ENCODE measurements around the gene NSUN6.

Gene NSUN6

DNA sequence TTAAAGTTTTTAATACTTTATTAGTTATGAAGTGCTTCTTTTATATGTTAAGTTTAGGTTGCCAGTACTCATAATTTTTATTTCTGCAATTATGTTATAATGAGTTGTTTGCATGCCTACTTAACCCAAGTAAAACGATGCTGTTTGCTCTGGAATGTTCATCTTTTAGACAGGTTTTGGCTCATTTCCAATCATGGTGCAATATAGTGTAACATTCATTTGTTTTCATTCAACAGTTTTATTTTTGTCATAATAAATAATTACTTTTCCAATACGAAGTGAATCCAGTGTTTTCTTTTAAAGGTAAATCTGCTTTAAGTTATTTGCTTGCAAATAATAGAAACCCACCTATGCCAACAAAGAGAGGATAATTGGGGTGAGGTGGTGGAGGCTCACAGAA is 30.0 kb upstream of the NSUN6 start:
- POLR2A ChIA-PET = no interaction called here

GRCh38 chr10:18680754-18681153 is 29.4 kb upstream of the NSUN6 start:
- CTCF ChIA-PET = no interaction called here
- POLR2A ChIA-PET = no interaction called here
- TF ChIP-seq ELF4 (IDR thresholded peaks at IDR 0.05) = no peak
- TF ChIP-seq FOXM1 (IDR thresholded peaks at IDR 0.05; ENCODE audit: borderline replicate concordance) = no peak
- no peak for TF ChIP-seq CTBP1 (IDR thresholded peaks at IDR 0.05; ENCODE audit: borderline replicate concordance)
- TF ChIP-seq BHLHE40 (IDR thresholded peaks at IDR 0.05; ENCODE audit: borderline replicate concordance) = no peak
- TF ChIP-seq FOXA1 (IDR thresholded peaks at IDR 0.05) = no peak
- TF ChIP-seq SUZ12 (IDR thresholded peaks at IDR 0.05) = no peak
- TF ChIP-seq SP1 (IDR thresholded peaks at IDR 0.05) = no peak
- DNase-seq (ENCODE audit: extremely low spot score) = no peak

More for the DNA sequence above, 30.0 kb upstream of the NSUN6 start:
- CTCF ChIA-PET = no interaction called here
- no peak for DNase-seq (ENCODE audit: extremely low spot score)
- TF ChIP-seq TARDBP (IDR thresholded peaks at IDR 0.05) (no peak), NFRKB (IDR thresholded peaks at IDR 0.05) (no peak), FOXM1 (IDR thresholded peaks at IDR 0.05; ENCODE audit: borderline replicate concordance) (no peak), HDGF (IDR thresholded peaks at IDR 0.05; ENCODE audit: borderline replicate concordance) (no peak), SP1 (IDR thresholded peaks at IDR 0.05) (no peak), BHLHE40 (IDR thresholded peaks at IDR 0.05; ENCODE audit: borderline replicate concordance) (no peak), ARNT (IDR thresholded peaks at IDR 0.05) (no peak), FOXA1 (IDR thresholded peaks at IDR 0.05) (no peak), L3MBTL2 (conservative IDR thresholded peaks at IDR 0.05) (no peak), ELF4 (IDR thresholded peaks at IDR 0.05) (no peak), FOXK2 (IDR thresholded peaks at IDR 0.05) (no peak), PKNOX1 (IDR thresholded peaks at IDR 0.05) (no peak), SUZ12 (IDR thresholded peaks at IDR 0.05) (no peak)

- ChIA-PET CTCF (no interaction called here), POLR2A (no interaction called here)
- TF ChIP-seq BHLHE40 (IDR thresholded peaks at IDR 0.05; ENCODE audit: borderline replicate concordance) = no peak
- TF ChIP-seq CTBP1 (IDR thresholded peaks at IDR 0.05; ENCODE audit: borderline replicate concordance) = no peak
- TF ChIP-seq PKNOX1 (IDR thresholded peaks at IDR 0.05) = no peak
- no peak for DNase-seq (ENCODE audit: extremely low spot score)
Observed at GRCh38 chr10:18675086-18675801, 23.9 kb upstream of the NSUN6 start.

DNA sequence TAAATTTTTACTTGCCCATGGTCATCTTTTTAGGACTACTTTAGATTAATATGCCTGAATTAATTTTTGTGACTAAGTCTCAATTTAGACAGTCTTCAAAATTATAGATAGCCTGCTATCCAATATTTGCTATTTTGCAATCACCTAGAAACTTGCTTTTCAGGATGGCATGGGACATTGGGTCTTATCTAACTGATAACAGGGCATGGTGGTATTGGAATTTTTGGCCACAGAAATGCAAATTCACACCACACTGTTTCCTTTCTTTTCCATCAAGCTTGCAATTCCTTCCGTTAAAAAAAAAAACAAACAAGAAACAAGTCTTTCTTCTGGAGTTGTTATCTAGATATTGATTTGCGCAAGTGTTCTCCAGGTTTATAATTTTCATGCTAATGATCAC is 16.6 kb upstream of the NSUN6 start:
- CTCF ChIA-PET = no interaction called here
- POLR2A ChIA-PET = no interaction called here

DNA sequence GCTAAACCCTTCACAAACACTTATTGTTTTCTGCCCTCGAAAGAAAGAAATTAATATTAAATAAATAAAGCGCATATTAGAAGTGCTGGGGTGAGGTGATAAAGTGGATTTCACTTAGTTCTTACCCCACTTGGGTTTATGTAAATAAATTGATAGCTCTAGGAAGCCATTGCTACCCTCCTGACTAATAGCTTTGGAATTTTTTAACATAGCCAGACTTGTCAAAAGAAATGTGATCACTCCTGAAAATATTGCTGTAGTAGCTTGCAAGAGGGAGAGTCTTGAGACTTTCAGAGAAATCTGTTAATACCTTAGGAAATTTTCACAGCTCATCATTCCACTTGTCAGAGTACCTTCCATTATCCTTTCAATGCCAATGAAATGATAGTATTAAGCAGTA is 15.4 kb upstream of the NSUN6 start:
- POLR2A ChIA-PET = interaction anchor here (1.1 kb wide), 2 partner anchors 8 to 15 kb away, joined by 3 read pairs; partner anchors contain the start of gene NSUN6
- TF ChIP-seq FOXM1 (IDR thresholded peaks at IDR 0.05; ENCODE audit: borderline replicate concordance) = no peak
- TF ChIP-seq SP1 (IDR thresholded peaks at IDR 0.05) = no peak
- no peak for DNase-seq (ENCODE audit: extremely low spot score)
- CTCF ChIA-PET = no interaction called here

More for the DNA sequence above, 16.6 kb upstream of the NSUN6 start:
- DNase-seq (ENCODE audit: extremely low spot score) = no peak
- TF ChIP-seq NFRKB (IDR thresholded peaks at IDR 0.05) (no peak), ZNF384 (IDR thresholded peaks at IDR 0.05) (no peak), SP1 (IDR thresholded peaks at IDR 0.05) (no peak), CTBP1 (IDR thresholded peaks at IDR 0.05; ENCODE audit: borderline replicate concordance) (no peak)

DNA sequence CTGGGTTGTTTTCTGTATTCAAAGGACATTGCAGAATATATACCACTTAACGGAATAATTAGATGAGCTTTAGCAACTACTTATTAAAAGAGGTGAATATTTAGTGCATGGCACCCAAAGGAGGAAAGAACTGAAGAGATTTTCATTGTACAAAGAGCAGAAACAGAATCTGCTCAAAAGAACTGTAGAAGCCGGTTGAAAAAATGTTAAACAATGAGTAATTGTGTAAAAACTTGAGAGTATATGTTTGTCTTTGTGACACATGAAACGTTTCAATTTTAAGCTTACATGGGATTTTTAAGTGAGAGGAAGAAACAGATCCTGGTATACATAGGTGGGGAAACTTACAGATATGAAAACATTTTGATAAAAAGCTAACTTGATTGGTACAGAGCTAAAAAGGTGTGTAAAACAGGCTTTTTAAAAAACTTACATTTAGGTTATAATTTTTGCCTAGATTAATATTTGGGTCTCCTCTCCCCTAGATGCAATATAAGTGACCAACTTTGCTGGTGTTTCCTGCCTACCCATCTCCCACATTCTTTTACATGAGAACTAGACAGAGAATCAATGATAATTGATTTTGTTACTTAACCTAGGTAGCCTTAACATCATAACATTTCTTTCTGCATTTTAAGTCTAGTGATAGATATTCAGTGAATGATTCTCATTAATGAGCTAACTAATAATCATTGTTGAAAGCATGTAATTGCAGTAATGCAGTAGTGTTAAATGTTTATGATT is 14.6 kb upstream of the NSUN6 start:
- ChIA-PET POLR2A (interaction anchor here (0.6 to 1.1 kb wide), 2 partner anchors 15 to 1365 kb away, joined by 3 to 4 read pairs; partner anchors contain the start of gene NSUN6), CTCF (no interaction called here)
- TF ChIP-seq ELF4 (IDR thresholded peaks at IDR 0.05) (no peak), BHLHE40 (IDR thresholded peaks at IDR 0.05; ENCODE audit: borderline replicate concordance) (no peak), HDGF (IDR thresholded peaks at IDR 0.05; ENCODE audit: borderline replicate concordance) (no peak), LEF1 (IDR thresholded peaks at IDR 0.05; ENCODE audit: borderline replicate concordance) (no peak), CTBP1 (IDR thresholded peaks at IDR 0.05; ENCODE audit: borderline replicate concordance) (no peak), ZNF384 (IDR thresholded peaks at IDR 0.05) (no peak)
- no peak for DNase-seq (ENCODE audit: extremely low spot score)

GRCh38 chr10:18664841-18665478 is 13.6 kb upstream of the NSUN6 start:
- no peak for DNase-seq (ENCODE audit: extremely low spot score)
- ChIA-PET CTCF (no interaction called here), POLR2A (interaction anchor here (0.6 kb wide), 1 partner anchor 1364 kb away, joined by 4 read pairs; no protein-coding TSS in a partner anchor)
- TF ChIP-seq CTBP1 (IDR thresholded peaks at IDR 0.05; ENCODE audit: borderline replicate concordance) (no peak), FOXA1 (IDR thresholded peaks at IDR 0.05) (no peak), SUZ12 (IDR thresholded peaks at IDR 0.05) (no peak), PKNOX1 (IDR thresholded peaks at IDR 0.05) (no peak), L3MBTL2 (conservative IDR thresholded peaks at IDR 0.05) (no peak), HDGF (IDR thresholded peaks at IDR 0.05; ENCODE audit: borderline replicate concordance) (no peak), ARNT (IDR thresholded peaks at IDR 0.05) (no peak), ELF4 (IDR thresholded peaks at IDR 0.05) (no peak), LEF1 (IDR thresholded peaks at IDR 0.05; ENCODE audit: borderline replicate concordance) (no peak)
